ENCODE data around the gene KRTCAP2. TPM values are rescaled to one million over a fixed set of nuclear protein-coding genes. Genes with fewer than 3 reads are reported as not detected.
A peak's percentile ranks its signal among the peaks of the same experiment; 100 is the strongest.
"Not testable (repeated sequence)": the region's sequence is repeated elsewhere in the genome, so short reads cannot be mapped to it uniquely, and the experiment has no call there.

The KRTCAP2 gene
- total and polyA plus RNA-seq, 4 donors: 136 to 255 (median 161) TPM

DNA sequence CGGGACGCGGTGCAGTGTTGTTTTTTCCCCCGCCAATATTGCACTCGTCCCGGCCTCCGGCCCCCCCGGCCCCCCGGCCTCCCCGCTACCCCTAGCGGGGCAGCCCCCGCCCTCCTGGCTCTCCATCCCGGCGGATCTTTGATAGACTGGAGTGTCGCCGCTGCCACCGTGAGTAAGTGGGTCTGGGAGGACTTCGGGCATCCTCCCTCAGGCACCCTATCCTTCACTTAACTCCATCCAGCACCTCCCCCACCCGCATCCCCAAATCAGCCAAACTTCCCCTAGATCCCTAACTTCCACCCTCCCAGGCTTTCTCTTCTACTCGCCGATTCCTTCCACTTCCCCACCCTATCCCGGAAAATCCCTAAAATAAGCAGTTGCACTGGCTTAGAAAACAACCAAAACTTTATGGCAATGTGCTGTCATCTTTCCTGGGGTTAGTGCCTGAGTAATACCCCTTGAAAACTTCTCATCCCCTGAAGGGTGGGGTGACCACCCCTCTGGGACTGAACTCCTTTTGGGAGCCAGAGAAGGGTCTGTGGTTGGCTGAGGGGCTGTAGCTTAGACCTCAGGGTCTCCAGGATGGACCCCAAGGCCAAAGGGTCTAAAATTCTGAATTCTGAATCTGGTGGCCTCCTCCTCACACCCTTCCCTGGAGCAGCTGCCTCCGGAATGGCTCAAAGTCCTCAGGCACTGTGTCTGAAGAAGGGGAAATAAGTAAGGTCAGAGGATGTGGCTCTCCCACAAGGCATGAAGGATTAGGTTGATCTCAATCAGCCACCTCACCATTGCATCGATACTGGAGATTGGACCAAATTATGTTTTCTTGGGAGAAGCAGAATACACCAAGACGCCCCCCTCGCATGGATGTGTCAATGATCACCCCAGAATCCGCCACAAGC is 22.3 kb upstream of the KRTCAP2 start:
- Histone ChIP-seq H3K27ac (ENCODE audit: low read depth in 1 of 2, low read length in 2 of 2) (no peak overlapping the region), H3K36me3 (ENCODE audit: control insufficient read depth in 1 of 2, insufficient read depth in 2 of 2, low read length in 1 of 2) (peaks cover 0 to 4% of the 10 kb centered on the region in 2 donors), H3K4me3 (ENCODE audit: low read length in 2 of 2) (peak overlapping the region; percentile 6 to 49), H3K4me1 (ENCODE audit: control insufficient read depth in 1 of 2, insufficient read depth in 2 of 2, low read length in 2 of 2) (no peaks in the 10 kb centered on the region), H3K9me3 (ENCODE audit: control insufficient read depth, low read length) (no peaks in the 10 kb centered on the region), H3K27me3 (ENCODE audit: control insufficient read depth in 1 of 2, insufficient read depth in 2 of 2, low read length in 1 of 2) (no peaks in the 10 kb centered on the region)
- ATAC-seq (ENCODE audit: low FRiP score): no peak
- 20 to 35% methylated on average over 15 to 27 of the region's 27 CpGs for WGBS, 2 donors
- DNase-seq: peak; percentile 24 to 34
- intact Hi-C loops (cut with DNase I): no loop called here

DNA sequence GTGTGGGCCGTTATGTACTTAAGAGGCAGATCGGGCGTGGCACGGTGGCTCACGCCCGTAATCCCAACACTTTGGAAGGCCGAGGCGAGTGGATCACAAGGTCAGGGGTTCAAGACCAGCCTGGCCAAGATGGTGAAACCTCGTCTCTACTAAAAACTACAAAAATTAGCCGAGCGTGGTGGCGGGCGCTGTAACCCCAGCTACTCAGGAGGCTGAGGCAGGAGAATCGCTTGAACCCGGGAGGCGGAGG is 20.8 kb upstream of the KRTCAP2 start:
- not testable (repeated sequence) for H3K4me1 ChIP-seq (ENCODE audit: control insufficient read depth in 1 of 2, insufficient read depth in 2 of 2, low read length in 2 of 2); H3K36me3 ChIP-seq (ENCODE audit: control insufficient read depth in 1 of 2, insufficient read depth in 2 of 2, low read length in 1 of 2); H3K4me3 ChIP-seq (ENCODE audit: low read length in 2 of 2); ATAC-seq (ENCODE audit: low FRiP score); DNase-seq; H3K9me3 ChIP-seq (ENCODE audit: control insufficient read depth, low read length); H3K27me3 ChIP-seq (ENCODE audit: control insufficient read depth in 1 of 2, insufficient read depth in 2 of 2, low read length in 1 of 2)
- WGBS, 2 donors: 4 to 8% methylated on average over 16 of the region's 16 CpGs
- intact Hi-C loops (cut with DNase I): loop anchor here (1.0 to 5.0 kb wide), 4 partner anchors 18 to 128 kb away; partner anchors contain the start of genes FDPS (in 1 of the 2) and RUSC1 (in 1 of the 2)
- H3K27ac ChIP-seq (ENCODE audit: low read depth in 1 of 2, low read length in 2 of 2): peak overlapping the region in 1 of 2 donors; percentile 68

DNA sequence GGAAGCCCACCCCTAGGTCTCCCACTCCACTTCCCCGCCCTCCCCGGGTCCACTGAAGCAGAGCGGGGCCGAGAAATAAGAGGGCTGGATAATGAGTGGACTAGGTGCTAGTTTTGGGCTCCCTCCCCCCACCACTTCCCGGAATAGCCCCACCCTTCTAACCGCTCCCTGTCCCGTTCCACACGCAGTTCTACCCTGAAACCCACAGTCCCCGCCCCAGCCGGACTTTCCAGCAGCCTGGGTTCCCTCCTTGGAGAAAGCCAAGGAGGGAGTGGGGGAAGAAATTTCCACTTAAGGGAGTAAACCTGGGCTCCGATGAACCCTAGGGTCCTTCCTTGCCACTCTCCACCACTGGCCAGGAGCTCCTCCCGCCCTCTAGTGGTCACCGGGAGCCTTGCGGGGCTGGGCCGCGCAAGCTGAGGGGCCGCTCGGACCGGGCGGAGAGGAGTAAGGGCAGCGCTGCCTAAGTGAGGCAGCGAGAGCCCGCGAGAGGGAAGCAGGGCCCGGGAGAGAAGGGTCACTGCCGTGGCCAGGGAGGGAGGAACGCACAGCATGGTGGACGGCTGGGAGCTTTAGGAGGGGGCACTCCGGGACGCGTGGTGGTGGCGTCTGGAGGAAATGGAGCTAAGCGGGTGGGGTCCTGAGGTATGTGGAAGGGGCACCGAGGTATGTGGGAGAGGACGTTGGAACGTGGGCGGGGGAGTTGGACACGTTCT is 20.3 kb upstream of the KRTCAP2 start:
- Histone ChIP-seq H3K27me3 (ENCODE audit: control insufficient read depth in 1 of 2, insufficient read depth in 2 of 2, low read length in 1 of 2) (no peaks in the 10 kb centered on the region), H3K9me3 (ENCODE audit: control insufficient read depth, low read length) (no peaks in the 10 kb centered on the region), H3K4me3 (ENCODE audit: low read length in 2 of 2) (no peak overlapping the region), H3K4me1 (ENCODE audit: control insufficient read depth in 1 of 2, insufficient read depth in 2 of 2, low read length in 2 of 2) (no peaks in the 10 kb centered on the region), H3K36me3 (ENCODE audit: control insufficient read depth in 1 of 2, insufficient read depth in 2 of 2, low read length in 1 of 2) (peaks cover 0 to 4% of the 10 kb centered on the region in 2 donors), H3K27ac (ENCODE audit: low read depth in 1 of 2, low read length in 2 of 2) (peak overlapping the region in 1 of 2 donors; percentile 68)
- ATAC-seq (ENCODE audit: low FRiP score) (peak; percentile 92), DNase-seq (peak; percentile 94 to 97)
- intact Hi-C loops (cut with DNase I): loop anchor here (1.0 to 5.0 kb wide), 4 partner anchors 17 to 129 kb away; partner anchors contain the start of genes FDPS (in 1 of the 2) and RUSC1 (in 1 of the 2)
- WGBS, 2 donors: 1 to 2% methylated on average over 38 of the region's 38 CpGs

DNA sequence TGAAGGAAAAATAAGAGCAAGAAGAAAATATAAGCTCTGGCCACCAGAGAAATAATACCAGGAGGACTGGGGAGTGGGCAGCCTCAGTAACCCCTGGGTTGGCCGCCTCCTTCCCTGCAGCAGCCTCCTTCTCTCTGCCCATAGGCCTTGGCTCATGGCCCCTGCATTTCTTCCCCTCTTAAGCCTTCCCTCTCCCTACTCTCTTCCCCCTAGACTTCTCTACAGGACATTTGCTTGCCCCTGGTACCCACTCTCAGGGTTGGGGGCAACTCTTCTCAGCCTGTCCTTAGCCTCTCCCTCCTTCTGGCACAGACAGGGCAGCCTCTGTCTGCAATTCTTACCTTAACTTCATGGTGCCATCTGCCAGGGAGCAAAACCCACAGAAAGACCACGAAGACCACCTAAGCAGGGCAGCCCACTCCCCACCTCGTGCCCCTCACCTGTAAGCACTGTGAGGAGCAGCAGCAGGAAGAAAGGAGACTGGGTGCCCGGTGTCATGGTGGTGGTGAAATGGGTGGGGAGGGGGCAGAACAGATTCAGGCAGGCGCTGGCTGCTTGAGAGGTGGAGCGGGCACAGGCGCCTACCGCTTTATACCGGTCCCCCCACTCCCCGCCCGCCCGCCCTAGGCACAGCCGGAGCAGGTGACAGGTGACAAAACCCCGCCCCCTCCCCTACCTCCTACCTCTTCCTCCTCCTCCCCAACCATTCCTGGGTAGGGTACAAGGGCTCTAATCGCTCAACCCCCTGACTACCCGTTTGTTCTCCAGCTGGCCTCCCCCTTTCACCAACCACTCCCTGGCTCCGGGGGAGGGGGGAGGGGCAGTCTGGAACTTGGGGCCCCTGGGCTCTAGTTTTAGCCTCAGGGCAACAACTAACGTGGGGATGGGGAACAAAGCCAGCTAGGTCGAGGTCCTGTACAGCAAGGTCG is 19.5 kb upstream of the KRTCAP2 start:
- H3K4me3 ChIP-seq (ENCODE audit: low read length in 2 of 2): no peak overlapping the region
- ATAC-seq (ENCODE audit: low FRiP score) (peak; percentile 1), DNase-seq (no peak)
- no peaks in the 10 kb centered on the region for H3K9me3 ChIP-seq (ENCODE audit: control insufficient read depth, low read length)
- H3K4me1 ChIP-seq (ENCODE audit: control insufficient read depth in 1 of 2, insufficient read depth in 2 of 2, low read length in 2 of 2): no peaks in the 10 kb centered on the region
- WGBS, 2 donors: 53 to 57% methylated on average over 13 to 20 of the region's 20 CpGs
- H3K27me3 ChIP-seq (ENCODE audit: control insufficient read depth in 1 of 2, insufficient read depth in 2 of 2, low read length in 1 of 2): no peaks in the 10 kb centered on the region
- H3K27ac ChIP-seq (ENCODE audit: low read depth in 1 of 2, low read length in 2 of 2): peak overlapping the region in 1 of 2 donors; percentile 68
- H3K36me3 ChIP-seq (ENCODE audit: control insufficient read depth in 1 of 2, insufficient read depth in 2 of 2, low read length in 1 of 2): peaks cover 0 to 2% of the 10 kb centered on the region in 2 donors
- intact Hi-C loops (cut with DNase I): loop anchor here (1.0 to 5.0 kb wide), 4 partner anchors 16 to 130 kb away; partner anchors contain the start of genes FDPS (in 1 of the 2) and RUSC1 (in 1 of the 2)

DNA sequence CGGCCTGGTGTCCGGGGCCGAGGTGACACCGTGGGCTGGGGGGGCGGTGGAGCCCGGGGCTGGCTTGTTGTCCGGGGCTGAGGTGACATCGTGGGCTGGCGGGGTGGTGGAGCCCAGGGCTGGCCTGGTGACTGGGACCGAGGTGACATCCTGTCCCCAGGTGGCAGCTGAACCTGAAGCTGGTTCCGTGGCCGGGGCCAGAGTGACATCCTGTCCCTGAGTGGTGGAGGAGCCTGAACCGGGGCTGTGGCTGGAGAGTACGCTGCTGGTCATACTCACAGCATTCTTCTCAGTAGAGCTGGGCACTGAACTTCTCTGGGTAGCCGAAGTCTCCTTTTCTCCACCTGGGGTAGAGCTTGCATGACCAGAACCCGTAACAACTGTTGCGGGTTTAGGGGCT is 18.8 kb upstream of the KRTCAP2 start:
- intact Hi-C loops (cut with DNase I): loop anchor here (5.0 kb wide), 3 partner anchors 35 to 130 kb away; partner anchors contain the start of genes FDPS (in 1 of the 2) and RUSC1 (in 1 of the 2)
- Histone ChIP-seq H3K36me3 (ENCODE audit: control insufficient read depth in 1 of 2, insufficient read depth in 2 of 2, low read length in 1 of 2) (peaks cover 0 to under 1% of the 10 kb centered on the region in 2 donors), H3K4me3 (ENCODE audit: low read length in 2 of 2) (no peak overlapping the region), H3K9me3 (ENCODE audit: control insufficient read depth, low read length) (no peaks in the 10 kb centered on the region), H3K27ac (ENCODE audit: low read depth in 1 of 2, low read length in 2 of 2) (no peak overlapping the region), H3K4me1 (ENCODE audit: control insufficient read depth in 1 of 2, insufficient read depth in 2 of 2, low read length in 2 of 2) (no peaks in the 10 kb centered on the region), H3K27me3 (ENCODE audit: control insufficient read depth in 1 of 2, insufficient read depth in 2 of 2, low read length in 1 of 2) (no peaks in the 10 kb centered on the region)
- ATAC-seq (ENCODE audit: low FRiP score) (no peak), DNase-seq (no peak)
- 92 to 94% methylated on average over 17 of the region's 17 CpGs for WGBS, 2 donors

DNA sequence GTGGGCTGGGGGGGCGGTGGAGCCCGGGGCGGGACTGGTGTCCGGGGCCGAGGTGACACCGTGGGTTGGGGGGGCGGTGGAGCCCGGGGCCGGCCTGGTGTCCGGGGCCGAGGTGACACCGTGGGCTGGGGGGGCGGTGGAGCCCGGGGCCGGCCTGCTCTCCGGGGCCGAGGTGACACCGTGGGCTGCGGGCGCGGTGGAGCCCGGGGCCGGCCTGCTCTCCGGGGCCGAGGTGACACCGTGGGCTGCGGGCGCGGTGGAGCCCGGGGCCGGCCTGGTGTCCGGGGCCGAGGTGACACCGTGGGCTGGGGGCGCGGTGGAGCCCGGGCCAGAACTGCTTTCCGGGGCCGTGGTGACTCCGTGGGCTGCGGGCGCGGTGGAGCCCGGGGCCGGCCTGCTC is 16.8 kb upstream of the KRTCAP2 start:
- WGBS, 2 donors: 94 to 96% methylated on average over 22 to 25 of the region's 45 CpGs
- not testable (repeated sequence) for H3K27ac ChIP-seq (ENCODE audit: low read depth in 1 of 2, low read length in 2 of 2); H3K4me1 ChIP-seq (ENCODE audit: control insufficient read depth in 1 of 2, insufficient read depth in 2 of 2, low read length in 2 of 2); H3K27me3 ChIP-seq (ENCODE audit: control insufficient read depth in 1 of 2, insufficient read depth in 2 of 2, low read length in 1 of 2); H3K36me3 ChIP-seq (ENCODE audit: control insufficient read depth in 1 of 2, insufficient read depth in 2 of 2, low read length in 1 of 2); H3K4me3 ChIP-seq (ENCODE audit: low read length in 2 of 2); H3K9me3 ChIP-seq (ENCODE audit: control insufficient read depth, low read length); ATAC-seq (ENCODE audit: low FRiP score)
- DNase-seq: peak; percentile 45 to 67
- intact Hi-C loops (cut with DNase I): loop anchor here (5.0 kb wide), 3 partner anchors 37 to 132 kb away; partner anchors contain the start of genes FDPS (in 1 of the 2) and RUSC1 (in 1 of the 2)

DNA sequence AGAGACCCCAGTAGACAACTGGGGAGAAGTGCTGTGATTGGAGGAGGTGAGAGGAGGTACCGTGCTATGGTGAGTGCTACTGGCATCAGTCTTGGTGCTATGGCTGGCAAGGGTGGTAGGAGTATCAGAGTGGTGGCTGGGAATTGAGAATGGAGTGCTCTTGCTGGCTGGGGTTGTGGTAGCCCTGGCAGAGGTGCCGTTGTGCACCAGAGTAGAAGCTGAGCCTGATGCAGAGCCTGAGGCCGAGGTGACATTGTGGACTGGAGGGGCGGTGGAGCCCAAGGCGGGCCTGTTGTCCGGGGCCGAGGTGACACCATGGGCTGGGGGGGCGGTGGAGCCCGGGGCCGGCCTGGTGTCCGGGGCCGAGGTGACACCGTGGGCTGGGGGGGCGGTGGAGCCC is 15.2 kb upstream of the KRTCAP2 start:
- H3K27me3 ChIP-seq (ENCODE audit: control insufficient read depth in 1 of 2, insufficient read depth in 2 of 2, low read length in 1 of 2): no peaks in the 10 kb centered on the region
- DNase-seq (peak; percentile 30 to 67), ATAC-seq (ENCODE audit: low FRiP score) (no peak)
- no peak overlapping the region for H3K4me3 ChIP-seq (ENCODE audit: low read length in 2 of 2)
- H3K4me1 ChIP-seq (ENCODE audit: control insufficient read depth in 1 of 2, insufficient read depth in 2 of 2, low read length in 2 of 2): no peaks in the 10 kb centered on the region
- H3K36me3 ChIP-seq (ENCODE audit: control insufficient read depth in 1 of 2, insufficient read depth in 2 of 2, low read length in 1 of 2): no peaks in the 10 kb centered on the region
- no peaks in the 10 kb centered on the region for H3K9me3 ChIP-seq (ENCODE audit: control insufficient read depth, low read length)
- no peak overlapping the region for H3K27ac ChIP-seq (ENCODE audit: low read depth in 1 of 2, low read length in 2 of 2)
- intact Hi-C loops (cut with DNase I): no loop called here
- 85 to 87% methylated on average over 11 to 14 of the region's 14 CpGs for WGBS, 2 donors

DNA sequence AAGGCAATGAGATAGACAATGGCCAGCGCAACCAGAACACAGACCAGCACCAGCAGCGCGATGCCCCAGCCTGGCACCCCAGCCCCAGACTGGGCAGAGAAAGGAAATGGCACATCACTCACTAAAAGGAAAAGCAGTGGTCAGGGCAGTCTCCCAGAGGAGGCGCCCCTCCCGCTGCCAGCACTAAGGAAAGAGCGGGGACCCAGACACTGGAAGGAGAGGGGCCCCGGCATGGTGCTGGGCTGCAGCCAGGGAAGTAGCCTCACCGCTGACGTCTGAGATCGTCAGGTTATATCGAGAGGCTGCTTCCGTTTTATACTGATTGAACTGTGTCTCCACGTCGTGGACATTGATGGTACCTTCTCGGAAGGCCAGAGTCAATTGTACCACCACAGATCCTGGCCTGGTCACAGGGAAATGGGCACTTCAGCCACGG is 14.4 kb upstream of the KRTCAP2 start:
- 73 to 76% methylated on average over 16 of the region's 16 CpGs for WGBS, 2 donors
- no peaks in the 10 kb centered on the region for H3K27me3 ChIP-seq (ENCODE audit: control insufficient read depth in 1 of 2, insufficient read depth in 2 of 2, low read length in 1 of 2)
- H3K36me3 ChIP-seq (ENCODE audit: control insufficient read depth in 1 of 2, insufficient read depth in 2 of 2, low read length in 1 of 2): no peaks in the 10 kb centered on the region
- ATAC-seq (ENCODE audit: low FRiP score) (peak; percentile 12), DNase-seq (peak; percentile 37 to 52)
- H3K27ac ChIP-seq (ENCODE audit: low read depth in 1 of 2, low read length in 2 of 2): no peak overlapping the region
- no peaks in the 10 kb centered on the region for H3K9me3 ChIP-seq (ENCODE audit: control insufficient read depth, low read length)
- intact Hi-C loops (cut with DNase I): no loop called here
- H3K4me3 ChIP-seq (ENCODE audit: low read length in 2 of 2): no peak overlapping the region
- no peaks in the 10 kb centered on the region for H3K4me1 ChIP-seq (ENCODE audit: control insufficient read depth in 1 of 2, insufficient read depth in 2 of 2, low read length in 2 of 2)

All from aorta (tissue), 5 donors.